ENCODE measurements around the gene CAMTA1.

GRCh38 chr1:6996866-6997265, 211.6 kb downstream of the CAMTA1 start:
- no peak for TF ChIP-seq CTCF (IDR thresholded peaks at IDR 0.05; ENCODE audit: insufficient read depth, low read length, poor library complexity, severe bottlenecking)
- TF ChIP-seq EZH2phosphoT487 (conservative IDR thresholded peaks at IDR 0.05; ENCODE audit: low read length) = no peak

Data from SU-DHL-6 (cell line).